ENCODE measurements around the gene PSMD9.

- TF ChIP-seq EP300 (IDR thresholded peaks at IDR 0.05; ENCODE audit: borderline replicate concordance in 1 of 2, control insufficient read depth in 1 of 2, low read depth in 2 of 2, low read length in 2 of 2): no peak
- no peak for TF ChIP-seq RAD51 (IDR thresholded peaks at IDR 0.05)
- no peak for TF ChIP-seq POLR2A (IDR thresholded peaks at IDR 0.05; ENCODE audit: low read depth, low read length)
- TF ChIP-seq RELA (IDR thresholded peaks at IDR 0.05; ENCODE audit: borderline replicate concordance, partially characterized antibody): no peak
- TF ChIP-seq NFYB (IDR thresholded peaks at IDR 0.05; ENCODE audit: insufficient read depth, low read depth, low read length): no peak
- TF ChIP-seq GABPA (IDR thresholded peaks at IDR 0.05; ENCODE audit: low read depth): no peak
- no peak for TF ChIP-seq HDAC2 (IDR thresholded peaks at IDR 0.05)
- no peak for TF ChIP-seq CTCF (IDR thresholded peaks at IDR 0.05 in 2 of 3, conservative IDR thresholded peaks at IDR 0.05 in 1 of 3; ENCODE audit: control insufficient read depth in 2 of 3, extremely low read depth in 1 of 3, insufficient read depth in 1 of 3, low read depth in 3 of 3, low read length in 3 of 3)
- no peak for TF ChIP-seq ZBTB40 (IDR thresholded peaks at IDR 0.05; ENCODE audit: borderline replicate concordance)
Measured at GRCh38 chr12:121873216-121873569, 15.4 kb upstream of the PSMD9 start.

All from GM12878 (cell line).